Neural progenitor cell (in vitro differentiated cells): ENCODE results near the gene PTPRG. TPM values are rescaled to one million over a fixed set of nuclear protein-coding genes. Genes with fewer than 3 reads are reported as not detected.

Experiments used
- DNase-seq: peaks from one replicate; pipeline ENCODE4 v3.0.0-alpha.2; 2016; ENCODE audit warnings: low spot score
- H2AFZ ChIP-seq: fragments of 200-600 bp; sonication (generic); replicated peaks from 2 replicates; pipeline ENCODE4 v1.6.1; 2016; ENCODE audit warnings: antibody characterized with exemption
- H3F3A ChIP-seq: fragments of 200-600 bp; sonication (generic); 2 replicates; pipeline ENCODE4 v1.6.1; 2016; ENCODE audit warnings: antibody characterized with exemption, low read depth
- H3K27ac ChIP-seq: fragments of 200-600 bp; sonication (generic); 2 replicates; pipeline ENCODE4 v1.5.1; 2016; ENCODE audit warnings: mild to moderate bottlenecking
- H3K27me3 ChIP-seq: fragments of 200-600 bp; sonication (generic); 2 replicates; pipeline ENCODE4 v1.6.1; 2016; ENCODE audit warnings: mild to moderate bottlenecking, moderate library complexity
- H3K36me3 ChIP-seq: fragments of 200-600 bp; sonication (generic); 2 replicates; pipeline ENCODE4 v1.5.1; 2016
- H3K4me1 ChIP-seq: fragments of 200-600 bp; sonication (generic); 2 replicates; pipeline ENCODE4 v1.6.1; 2016; ENCODE audit warnings: mixed run types
- H3K4me2 ChIP-seq: fragments of 200-600 bp; sonication (generic); 2 replicates; pipeline ENCODE4 v1.6.1; 2016
- H3K4me3 ChIP-seq: fragments of 200-600 bp; sonication (generic); 2 replicates; pipeline ENCODE4 v1.5.1; 2016
- H3K79me2 ChIP-seq: fragments of 200-600 bp; sonication (generic); 2 replicates; pipeline ENCODE4 v1.6.1; 2016; ENCODE audit warnings: low read depth
- H3K9ac ChIP-seq: fragments of 200-600 bp; sonication (generic); 2 replicates; pipeline ENCODE4 v1.6.1; 2016
- H3K9me3 ChIP-seq: fragments of 200-600 bp; sonication (generic); 2 replicates; pipeline ENCODE4 v1.5.1; 2016; ENCODE audit warnings: low read depth
- H4K20me1 ChIP-seq: fragments of 200-600 bp; sonication (generic); 2 replicates; pipeline ENCODE4 v1.6.1; 2016; ENCODE audit warnings: low read depth
- H3K27ac Mint-ChIP-seq: 3 replicates; pipeline ENCODE4 v1.8.0; 2021; ENCODE audit warnings: mixed read lengths
- H3K27me3 Mint-ChIP-seq: 2 replicates; pipeline ENCODE4 v1.8.0; 2022; ENCODE audit warnings: low read depth, mild to moderate bottlenecking, inconsistent platforms, moderate library complexity, mixed read lengths; ENCODE audit not compliant: insufficient read depth
- H3K36me3 Mint-ChIP-seq: 3 replicates; pipeline ENCODE4 v1.8.0; 2021; ENCODE audit warnings: mixed read lengths
- H3K4me1 Mint-ChIP-seq: 3 replicates; pipeline ENCODE4 v1.8.0; 2021; ENCODE audit warnings: mixed read lengths
- H3K4me3 Mint-ChIP-seq: 3 replicates; pipeline ENCODE4 v1.8.0; 2021; ENCODE audit warnings: mild to moderate bottlenecking, moderate library complexity, mixed read lengths
- H3K9me3 Mint-ChIP-seq: 3 replicates; pipeline ENCODE4 v1.8.0; 2020; ENCODE audit warnings: mixed read lengths
- EZH2 ChIP-seq: fragments of 200-600 bp; sonication (generic); IDR thresholded peaks from 2 replicates; pipeline ENCODE4 v1.6.1; 2017; ENCODE audit warnings: antibody characterized with exemption, mild to moderate bottlenecking, moderate library complexity
- EZH2phosphoT487 ChIP-seq: fragments of 200-600 bp; sonication (generic); IDR thresholded peaks from 2 replicates; pipeline ENCODE4 v1.6.1; 2017; ENCODE audit warnings: antibody characterized with exemption
- total RNA-seq: library from RNA; depleted of rRNA; stranded (reverse); fragments of >200 nt; gene quantifications from 2 replicates; pipeline ENCODE4 v1.2.3, GENCODE V29; 2015; ENCODE audit warnings: low replicate concordance
- TF ChIP-seq, protein P1 (sequence below): fragments of 200-600 bp; sonication (generic); IDR thresholded peaks from 2 replicates; pipeline ENCODE4 v1.5.1; 2017; ENCODE audit warnings: antibody characterized with exemption, mild to moderate bottlenecking

The PTPRG gene
- total RNA-seq, 1 donor from 2014 or later: 65.3 TPM

GRCh38 chr3:62131050-62131449 lies 569.7 kb downstream of the PTPRG start:
- Histone ChIP-seq H3K4me2 (no peak overlapping the region), H3K9me3 (no peaks in the 10 kb centered on the region), H4K20me1 (peaks cover 6% of the 10 kb centered on the region), H3K4me1 (peaks cover 29% of the 10 kb centered on the region), H3K27ac (no peak overlapping the region), H3K9ac (no peak overlapping the region), H3K27me3 (no peaks in the 10 kb centered on the region), H3K79me2 (no peaks in the 10 kb centered on the region), H2AFZ (no peak overlapping the region), H3K36me3 (no peaks in the 10 kb centered on the region), H3F3A (peaks cover 7% of the 10 kb centered on the region), H3K4me3 (no peak overlapping the region)
- TF ChIP-seq EZH2phosphoT487: no peak
- TF ChIP-seq, protein P1, sequence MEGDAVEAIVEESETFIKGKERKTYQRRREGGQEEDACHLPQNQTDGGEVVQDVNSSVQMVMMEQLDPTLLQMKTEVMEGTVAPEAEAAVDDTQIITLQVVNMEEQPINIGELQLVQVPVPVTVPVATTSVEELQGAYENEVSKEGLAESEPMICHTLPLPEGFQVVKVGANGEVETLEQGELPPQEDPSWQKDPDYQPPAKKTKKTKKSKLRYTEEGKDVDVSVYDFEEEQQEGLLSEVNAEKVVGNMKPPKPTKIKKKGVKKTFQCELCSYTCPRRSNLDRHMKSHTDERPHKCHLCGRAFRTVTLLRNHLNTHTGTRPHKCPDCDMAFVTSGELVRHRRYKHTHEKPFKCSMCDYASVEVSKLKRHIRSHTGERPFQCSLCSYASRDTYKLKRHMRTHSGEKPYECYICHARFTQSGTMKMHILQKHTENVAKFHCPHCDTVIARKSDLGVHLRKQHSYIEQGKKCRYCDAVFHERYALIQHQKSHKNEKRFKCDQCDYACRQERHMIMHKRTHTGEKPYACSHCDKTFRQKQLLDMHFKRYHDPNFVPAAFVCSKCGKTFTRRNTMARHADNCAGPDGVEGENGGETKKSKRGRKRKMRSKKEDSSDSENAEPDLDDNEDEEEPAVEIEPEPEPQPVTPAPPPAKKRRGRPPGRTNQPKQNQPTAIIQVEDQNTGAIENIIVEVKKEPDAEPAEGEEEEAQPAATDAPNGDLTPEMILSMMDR: no peak
- no peak for TF ChIP-seq EZH2
- peaks cover 12% of the 10 kb centered on the region for H3K9me3 Mint-ChIP-seq
- H3K4me1 Mint-ChIP-seq: peaks cover 22% of the 10 kb centered on the region
- peaks cover 4% of the 10 kb centered on the region for H3K36me3 Mint-ChIP-seq
- DNase-seq: no peak
- H3K27ac Mint-ChIP-seq: no peak overlapping the region
- H3K4me3 Mint-ChIP-seq: no peak overlapping the region
- peaks cover 3% of the 10 kb centered on the region for H3K27me3 Mint-ChIP-seq

- peaks cover 7% of the 10 kb centered on the region for H3F3A ChIP-seq
Observed at GRCh38 chr3:62131620-62132019, 570.2 kb downstream of the PTPRG start.

DNA sequence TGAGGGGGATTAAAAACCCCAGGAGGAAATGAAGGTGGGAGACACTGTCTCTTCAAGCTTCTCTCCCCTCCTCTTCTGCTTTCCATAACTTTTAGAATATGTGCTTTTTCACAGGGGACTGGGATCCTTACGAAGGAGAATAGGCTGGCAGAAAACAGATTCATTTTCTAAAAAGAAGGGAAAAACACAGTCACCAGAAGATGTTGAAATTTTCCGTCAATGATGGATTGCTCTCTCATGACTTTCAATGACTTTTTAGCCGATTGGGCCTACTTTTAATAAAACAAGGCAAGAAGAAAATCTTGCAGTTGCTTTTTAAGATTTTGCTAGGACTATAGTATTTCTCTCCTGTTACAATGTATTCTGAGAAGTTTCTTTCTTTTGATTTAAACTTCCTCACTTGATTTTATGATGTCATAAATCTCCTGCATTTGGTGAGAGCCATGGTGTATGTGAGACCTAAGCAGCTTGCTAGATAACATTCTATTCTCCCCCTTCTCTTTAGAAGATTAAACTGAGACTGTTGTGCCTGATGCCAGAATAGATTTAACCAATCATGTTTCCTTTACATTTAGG lies 570.7 kb downstream of the PTPRG start:
- Mint-ChIP-seq H3K27ac (no peak overlapping the region), H3K9me3 (peaks cover 12% of the 10 kb centered on the region), H3K36me3 (peaks cover 12% of the 10 kb centered on the region), H3K4me1 (peaks cover 18% of the 10 kb centered on the region), H3K27me3 (peaks cover 3% of the 10 kb centered on the region), H3K4me3 (no peak overlapping the region)
- Histone ChIP-seq H3K27ac (peak overlapping the region; percentile 30), H3K4me3 (no peak overlapping the region), H3K4me2 (no peak overlapping the region), H2AFZ (no peak overlapping the region), H4K20me1 (peaks cover 6% of the 10 kb centered on the region), H3K36me3 (no peaks in the 10 kb centered on the region), H3K4me1 (peaks cover 30% of the 10 kb centered on the region), H3K79me2 (no peaks in the 10 kb centered on the region), H3K9me3 (no peaks in the 10 kb centered on the region), H3F3A (peaks cover 7% of the 10 kb centered on the region), H3K9ac (no peak overlapping the region), H3K27me3 (no peaks in the 10 kb centered on the region)
- TF ChIP-seq EZH2phosphoT487: no peak
- DNase-seq: no peak

More at GRCh38 chr3:62131620-62132019, 570.2 kb downstream of the PTPRG start:
- H3K4me1 Mint-ChIP-seq: peaks cover 21% of the 10 kb centered on the region
- no peak overlapping the region for H3K4me3 Mint-ChIP-seq
- no peaks in the 10 kb centered on the region for H3K9me3 ChIP-seq
- TF ChIP-seq, protein P1: peak; percentile 63
- no peak for TF ChIP-seq EZH2
- H3K9me3 Mint-ChIP-seq: peaks cover 12% of the 10 kb centered on the region
- peak; percentile 22 for DNase-seq
- peaks cover 7% of the 10 kb centered on the region for H3K36me3 Mint-ChIP-seq
- peaks cover 30% of the 10 kb centered on the region for H3K4me1 ChIP-seq
- H3K27ac ChIP-seq: peak overlapping the region; percentile 30
- H3K79me2 ChIP-seq: no peaks in the 10 kb centered on the region
- no peak overlapping the region for H3K9ac ChIP-seq
- no peak overlapping the region for H3K4me3 ChIP-seq
- no peaks in the 10 kb centered on the region for H3K36me3 ChIP-seq
- H3K27me3 Mint-ChIP-seq: peaks cover 3% of the 10 kb centered on the region
- no peak overlapping the region for H3K4me2 ChIP-seq
- H2AFZ ChIP-seq: no peak overlapping the region
- H4K20me1 ChIP-seq: peaks cover 6% of the 10 kb centered on the region
- no peaks in the 10 kb centered on the region for H3K27me3 ChIP-seq
- H3K27ac Mint-ChIP-seq: no peak overlapping the region

- Mint-ChIP-seq H3K27me3 (peaks cover 3% of the 10 kb centered on the region), H3K36me3 (peaks cover 14% of the 10 kb centered on the region), H3K4me1 (peaks cover 15% of the 10 kb centered on the region), H3K27ac (no peak overlapping the region), H3K9me3 (peaks cover 12% of the 10 kb centered on the region), H3K4me3 (no peak overlapping the region)
- peak overlapping the region; percentile 16 for H3K4me2 ChIP-seq
- H3F3A ChIP-seq: peaks cover 7% of the 10 kb centered on the region
- peaks cover 30% of the 10 kb centered on the region for H3K4me1 ChIP-seq
- no peaks in the 10 kb centered on the region for H3K36me3 ChIP-seq
- H3K9ac ChIP-seq: no peak overlapping the region
- H3K27me3 ChIP-seq: no peaks in the 10 kb centered on the region
- TF ChIP-seq EZH2 (no peak), EZH2phosphoT487 (no peak)
- TF ChIP-seq, protein P1: no peak
- no peaks in the 10 kb centered on the region for H3K9me3 ChIP-seq
- no peak overlapping the region for H2AFZ ChIP-seq
- H3K4me3 ChIP-seq: no peak overlapping the region
- no peak for DNase-seq
- H3K79me2 ChIP-seq: no peaks in the 10 kb centered on the region
- peaks cover 6% of the 10 kb centered on the region for H4K20me1 ChIP-seq
- peak overlapping the region; percentile 23 for H3K27ac ChIP-seq
Observed at GRCh38 chr3:62133015-62133414, 571.6 kb downstream of the PTPRG start.
